Middle frontal gyrus (tissue), 1 donor: Measurements from ENCODE around the gene KCNJ11.
"Not testable (repeated sequence)": the region's sequence is repeated elsewhere in the genome, so short reads cannot be mapped to it uniquely, and the experiment has no call there.

Experiments used
- DNase-seq: peaks from one replicate; pipeline ENCODE4 v3.0.0-alpha.2; 2015; ENCODE audit warnings: low spot score; ENCODE audit errors: extremely low spot score

KCNJ11 gene

DNA sequence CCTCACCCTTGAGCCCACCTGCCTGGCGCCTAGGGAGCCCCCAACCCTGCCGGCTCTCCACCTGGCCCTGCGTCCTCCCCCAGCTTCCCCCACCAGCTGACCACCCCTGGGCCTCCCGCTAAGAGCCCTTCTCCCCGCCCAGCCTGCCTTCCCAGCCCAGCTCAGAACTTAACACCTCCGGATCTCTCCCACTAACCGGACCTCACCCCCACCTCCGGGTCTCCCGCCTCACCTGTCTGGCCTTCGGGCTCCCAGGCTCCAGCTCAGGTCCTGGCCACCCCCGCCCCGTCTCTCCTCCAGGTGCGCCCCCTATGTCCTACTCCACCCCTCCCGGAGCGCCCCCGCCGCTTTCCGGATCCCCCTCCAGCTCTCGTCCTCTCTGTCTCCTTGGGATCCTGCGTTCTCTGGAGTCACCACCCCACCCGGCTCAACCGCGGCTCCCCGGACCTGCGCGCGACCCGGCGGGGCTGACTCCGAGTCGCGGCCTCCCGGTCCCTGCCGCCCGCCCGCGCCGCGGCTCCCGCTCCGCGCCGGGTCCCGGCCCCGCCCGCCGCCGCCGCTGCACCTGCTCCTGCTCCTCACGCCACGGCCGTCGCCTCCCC, at the start of gene KCNJ11:
Gene KCNJ11, minus strand, starts transcription at position 51 of the 602 bp plus-strand sequence. CDS start 568 bp downstream, outside the sequence.
- DNase-seq = no peak

DNA sequence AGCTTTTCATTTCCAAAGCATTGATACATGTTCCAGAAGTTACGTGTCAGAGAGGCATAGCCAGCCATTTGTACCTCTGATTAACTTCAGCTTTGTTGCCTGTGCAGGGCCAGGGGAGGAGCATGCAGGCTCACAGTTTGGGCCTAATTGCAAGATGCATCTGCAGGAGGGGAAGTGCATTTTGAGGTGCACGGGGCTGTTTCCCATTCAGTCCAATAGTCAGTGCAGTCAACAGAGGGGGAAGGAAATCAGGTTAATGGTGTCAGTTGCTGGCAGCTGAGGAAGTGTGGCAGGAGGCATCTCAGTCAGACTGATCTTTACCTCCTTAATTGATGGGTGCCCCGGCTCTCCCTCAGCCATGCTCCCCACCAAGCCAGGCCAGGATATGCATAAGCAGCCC, 48.9 kb upstream of the KCNJ11 start:
- no peak for DNase-seq

DNA sequence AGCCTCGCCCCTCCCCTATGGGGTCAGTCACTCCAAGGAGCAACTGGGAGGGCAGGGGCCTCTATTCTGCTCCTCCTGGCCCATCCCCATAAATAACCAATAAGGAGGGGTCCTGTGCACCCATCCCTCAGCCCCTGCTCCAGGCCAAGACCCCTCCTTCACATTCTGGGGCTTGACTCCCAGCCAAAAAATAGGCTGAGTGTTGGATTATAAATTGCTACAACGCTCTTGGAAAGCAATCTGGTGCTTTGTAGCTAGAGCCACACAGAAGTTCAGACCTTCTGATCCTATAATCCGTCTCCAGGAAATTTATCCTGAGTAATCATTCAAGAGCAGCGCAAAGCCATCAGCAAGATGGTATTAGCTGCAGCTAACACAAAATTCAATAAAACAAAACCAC, 45.6 kb upstream of the KCNJ11 start:
- no peak for DNase-seq

DNA sequence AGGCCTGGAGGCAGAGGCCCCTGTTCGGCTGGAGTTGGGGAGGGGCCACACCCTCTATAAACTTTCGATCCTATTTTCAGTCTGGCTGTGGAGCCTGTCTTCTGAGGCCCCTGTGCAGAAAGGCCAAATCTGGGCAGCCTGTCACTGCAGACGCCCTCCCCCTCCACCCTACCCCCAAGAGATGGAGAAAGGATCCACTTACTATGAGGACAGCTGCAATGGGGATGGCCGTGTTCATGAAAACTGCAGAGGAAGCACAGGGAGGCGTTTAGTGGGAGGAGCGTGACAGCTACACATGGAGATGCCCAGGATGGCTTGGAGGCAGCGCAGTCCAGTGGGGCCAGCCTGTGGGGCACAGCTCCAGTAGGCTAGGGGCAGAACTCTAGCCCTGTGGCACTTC, 43.5 kb upstream of the KCNJ11 start:
- DNase-seq = no peak

DNA sequence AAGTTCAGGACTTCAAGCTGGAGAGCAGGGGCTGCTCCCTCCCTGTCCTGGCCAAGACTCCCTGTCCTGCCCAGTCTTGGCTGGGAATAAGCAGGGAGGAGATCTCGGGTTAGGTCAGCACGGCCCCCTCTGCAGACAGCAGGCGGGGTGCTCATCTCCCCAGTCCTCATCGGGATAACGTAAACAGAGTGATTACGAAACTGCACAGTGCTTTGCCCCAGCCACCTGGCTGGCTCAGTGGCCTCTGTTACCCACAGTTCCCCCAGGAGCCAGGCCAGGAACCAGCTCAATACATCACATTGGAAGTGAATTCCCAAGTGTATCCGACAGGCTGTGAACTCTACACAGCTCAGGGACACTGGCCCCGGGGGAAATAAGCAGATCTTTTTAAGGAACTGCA, 42.7 kb upstream of the KCNJ11 start:
- DNase-seq = no peak

DNA sequence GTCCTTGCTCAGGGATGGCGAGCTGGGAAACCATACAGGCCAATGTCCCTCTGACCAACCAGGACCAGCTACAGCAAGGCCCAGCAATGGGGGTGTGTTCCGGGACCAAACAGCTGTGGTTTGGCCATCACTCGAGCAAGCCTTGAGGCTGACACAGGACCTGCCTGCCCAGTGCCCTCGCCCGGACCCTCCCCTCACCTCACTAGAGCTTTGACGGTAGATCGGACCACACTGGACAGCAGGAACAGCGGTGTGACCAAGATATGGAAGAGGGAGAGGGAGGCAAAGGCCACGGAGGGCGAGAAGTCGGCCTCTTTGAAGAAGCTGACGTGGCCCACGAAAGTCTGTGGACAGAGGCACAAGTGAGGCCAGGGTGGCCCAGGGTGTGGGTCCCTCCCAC, 42.2 kb upstream of the KCNJ11 start:
- no peak for DNase-seq

DNA sequence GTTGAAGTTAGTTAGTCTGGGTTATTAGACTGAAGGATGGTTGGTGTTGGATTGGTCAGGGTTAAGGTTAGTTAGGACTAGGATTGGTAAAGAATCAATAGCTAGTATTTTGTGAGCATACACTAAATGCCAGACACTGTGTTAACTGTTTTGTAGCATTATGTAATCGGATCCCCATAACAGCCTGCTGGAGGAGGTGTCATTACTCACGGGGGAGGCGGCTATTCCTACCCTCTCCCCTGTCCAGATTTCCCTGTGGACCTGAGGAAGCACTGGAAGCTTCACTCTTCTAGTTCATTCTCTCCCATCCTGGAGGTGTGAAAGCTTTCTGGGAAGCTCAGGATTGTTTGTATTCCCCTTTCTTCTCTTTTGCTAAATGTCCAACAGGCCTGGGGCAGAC, 40.5 kb upstream of the KCNJ11 start:
- no peak for DNase-seq

DNA sequence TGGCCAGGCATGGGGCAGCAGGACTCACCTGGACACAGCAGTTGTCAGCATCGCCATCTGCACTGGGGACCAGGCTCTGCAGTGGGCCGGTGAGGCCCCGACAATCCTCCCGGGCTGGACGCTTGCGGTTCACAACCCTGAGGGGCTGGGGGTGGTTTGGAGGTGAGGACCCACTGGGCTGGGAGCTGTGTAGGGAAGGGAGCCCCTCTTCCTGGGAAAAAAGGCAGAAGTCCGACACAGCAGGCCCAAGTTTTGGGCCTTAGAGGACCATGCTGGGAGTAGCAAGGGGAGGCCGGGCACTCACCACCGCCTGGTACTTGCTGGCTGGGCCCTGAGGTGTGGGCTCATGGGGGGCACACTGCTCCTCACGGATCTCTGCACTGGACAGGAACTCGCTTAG, 39.8 kb upstream of the KCNJ11 start:
- DNase-seq = no peak

DNA sequence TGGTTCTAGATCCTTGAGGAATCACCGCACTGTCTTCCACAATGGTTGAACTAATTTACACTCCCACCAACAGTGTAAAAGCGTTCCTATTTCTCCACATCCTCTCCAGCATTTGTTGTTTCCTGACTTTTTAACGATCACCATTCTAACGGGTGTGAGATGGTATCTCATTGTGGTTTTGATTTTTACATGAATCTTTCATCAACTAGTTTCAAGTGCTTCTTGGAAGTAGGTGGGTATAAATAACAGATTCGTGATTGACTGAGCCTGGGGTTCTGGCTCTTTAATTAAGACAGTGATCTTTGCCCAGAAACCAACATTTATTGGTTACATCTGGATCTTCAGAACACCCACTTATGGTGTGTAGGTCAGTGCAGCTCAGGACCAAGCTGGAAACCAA, 37.8 kb upstream of the KCNJ11 start:
- not testable (repeated sequence) for DNase-seq

DNA sequence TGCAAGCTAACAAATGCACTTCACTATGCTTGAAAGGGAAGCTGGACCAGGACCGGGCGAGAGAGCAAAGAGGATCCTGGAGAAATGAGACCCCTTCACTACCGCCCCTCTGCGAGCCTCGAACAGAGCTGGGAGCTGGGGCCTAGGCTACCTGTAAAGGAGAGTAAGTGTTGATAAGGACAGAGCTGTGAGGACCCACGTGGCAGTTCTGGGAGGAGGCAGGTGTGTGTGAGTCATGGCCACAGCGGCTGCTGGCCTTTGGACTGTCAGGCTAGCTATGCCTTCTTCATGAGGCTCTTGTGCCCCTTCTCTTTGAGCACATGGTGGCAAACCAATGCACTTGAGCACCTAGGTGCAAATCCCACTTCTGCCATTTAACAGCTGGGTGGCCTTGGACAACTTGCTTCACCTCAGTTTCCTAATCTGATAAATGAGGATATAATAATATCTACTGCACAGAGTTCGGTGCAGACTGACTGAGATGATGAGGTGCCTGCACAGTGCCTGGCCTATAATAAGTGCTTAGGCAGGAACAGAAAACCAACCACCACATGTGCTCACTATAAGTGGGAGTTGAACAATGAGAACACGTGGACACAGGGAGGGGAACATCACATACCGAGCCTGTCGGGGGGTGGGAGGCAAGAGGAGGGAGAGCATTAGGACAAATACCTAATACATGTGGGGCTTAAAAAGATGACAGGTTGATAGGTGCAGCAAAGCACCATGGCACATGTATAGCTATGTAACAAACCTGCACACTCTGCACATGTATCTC, 35.3 kb upstream of the KCNJ11 start:
- DNase-seq = no peak

DNA sequence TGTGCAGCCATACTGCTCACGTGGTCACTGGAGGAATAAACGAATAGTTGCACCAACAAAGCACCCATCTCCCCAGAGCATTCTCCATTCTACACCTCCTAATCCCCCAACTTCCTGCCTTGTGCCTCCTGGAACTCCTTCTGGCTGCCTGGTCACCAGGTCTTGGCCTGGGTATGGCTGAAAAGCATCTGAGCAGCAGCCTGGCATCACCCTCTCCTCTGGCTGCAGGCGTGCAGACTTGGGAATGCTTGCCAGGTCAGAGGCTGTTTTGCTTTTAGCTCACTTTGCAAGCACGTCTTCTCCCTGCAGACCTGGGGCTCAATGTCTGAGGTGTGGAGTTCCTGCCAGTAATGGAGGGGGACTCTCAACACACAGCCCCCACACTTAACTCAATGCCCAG, 33.3 kb upstream of the KCNJ11 start:
- no peak for DNase-seq

DNA sequence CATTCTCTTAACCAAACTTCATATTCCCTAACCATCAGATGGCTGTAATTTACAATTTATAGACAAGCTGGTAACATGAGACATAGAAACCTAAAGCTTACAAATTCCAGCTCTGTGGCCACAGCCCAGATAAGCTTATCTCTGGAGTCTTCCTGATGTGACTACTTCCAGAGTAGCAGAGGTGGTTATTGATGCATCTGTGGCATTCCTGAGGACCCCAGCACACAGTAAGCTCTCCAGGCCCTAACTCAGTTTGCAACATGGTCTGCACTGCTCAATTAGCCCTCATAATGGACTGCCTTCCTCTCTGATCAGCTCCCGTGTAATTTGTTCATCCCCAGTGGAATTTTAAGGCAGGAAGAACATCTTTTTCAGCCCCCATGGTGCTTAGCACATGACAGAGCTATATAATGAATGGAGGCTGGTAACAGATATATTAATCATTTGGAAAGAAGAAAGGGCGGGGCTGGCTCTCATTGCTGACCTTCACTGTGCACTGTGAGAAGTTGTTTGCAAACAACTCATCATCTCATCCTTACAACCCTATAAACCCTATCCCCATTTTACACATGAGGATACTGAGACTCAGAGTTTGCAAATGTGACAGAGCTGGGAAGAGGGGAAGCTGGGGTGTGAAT, 30.1 kb upstream of the KCNJ11 start:
- no peak for DNase-seq

DNA sequence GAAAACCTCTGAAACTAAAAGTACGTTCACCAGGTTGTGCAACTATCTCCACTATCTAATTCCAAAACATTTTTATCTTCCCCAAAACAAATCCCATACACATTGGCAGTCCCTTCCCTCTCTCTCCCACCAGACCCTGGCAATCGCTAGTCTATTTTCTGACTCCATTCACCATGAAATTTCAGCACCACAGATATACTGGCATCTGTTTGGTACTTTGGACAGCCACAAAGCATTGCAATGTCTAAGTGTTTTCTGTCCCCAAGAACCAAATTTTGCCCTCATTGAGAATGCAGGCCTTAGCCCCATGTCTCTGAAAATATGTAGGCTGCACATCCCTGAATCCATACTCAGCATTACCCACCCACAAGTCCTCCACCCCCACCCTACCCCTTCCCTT, 28.0 kb upstream of the KCNJ11 start:
- DNase-seq = no peak

DNA sequence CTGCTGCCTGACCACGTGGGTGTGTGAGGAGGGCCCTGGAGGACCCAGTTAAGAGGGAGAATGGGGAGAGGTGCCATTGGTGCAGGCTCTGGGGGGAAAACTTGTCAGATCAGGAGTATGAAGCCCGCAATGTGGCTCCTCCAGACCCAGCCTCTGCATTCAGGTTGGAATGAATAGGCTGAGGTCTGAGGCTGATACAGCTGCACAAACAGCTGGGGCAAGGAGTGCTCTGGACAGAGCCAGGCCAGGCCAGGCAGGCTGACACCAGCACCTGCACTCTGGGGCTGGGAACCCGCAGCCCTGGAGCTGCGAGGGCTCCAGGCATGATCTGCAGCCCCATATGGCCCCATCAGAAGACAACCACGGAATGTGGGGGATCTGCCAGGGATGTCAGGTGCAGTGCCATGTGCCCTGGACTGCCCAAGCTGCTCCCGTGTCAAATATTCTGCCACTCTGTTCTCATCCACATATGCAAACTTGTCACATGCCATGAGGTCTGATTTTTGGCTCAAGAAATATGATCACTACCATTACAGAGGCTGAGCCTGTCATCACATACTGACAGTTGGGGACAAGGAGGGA, 27.2 kb upstream of the KCNJ11 start:
- no peak for DNase-seq

DNA sequence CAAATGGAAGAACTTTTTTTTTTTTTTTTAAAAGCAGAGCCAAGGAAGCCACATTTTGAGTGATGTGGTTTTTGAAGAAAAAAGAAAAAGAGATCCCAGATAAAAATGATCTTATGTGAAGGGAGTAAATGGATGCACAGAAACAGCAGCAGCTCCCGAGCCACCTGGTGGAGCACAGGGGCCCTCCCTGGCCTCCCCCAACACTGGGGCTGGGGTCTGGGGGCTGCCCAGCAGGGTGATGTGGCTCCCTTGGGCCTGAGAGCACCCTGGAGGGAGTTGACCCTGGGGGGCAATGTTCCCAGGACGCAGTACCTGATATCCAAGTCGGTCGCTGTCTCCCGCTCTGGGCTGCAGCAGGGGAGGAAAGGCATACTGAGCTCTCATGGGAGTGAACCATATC, 26.5 kb upstream of the KCNJ11 start:
- DNase-seq = no peak

DNA sequence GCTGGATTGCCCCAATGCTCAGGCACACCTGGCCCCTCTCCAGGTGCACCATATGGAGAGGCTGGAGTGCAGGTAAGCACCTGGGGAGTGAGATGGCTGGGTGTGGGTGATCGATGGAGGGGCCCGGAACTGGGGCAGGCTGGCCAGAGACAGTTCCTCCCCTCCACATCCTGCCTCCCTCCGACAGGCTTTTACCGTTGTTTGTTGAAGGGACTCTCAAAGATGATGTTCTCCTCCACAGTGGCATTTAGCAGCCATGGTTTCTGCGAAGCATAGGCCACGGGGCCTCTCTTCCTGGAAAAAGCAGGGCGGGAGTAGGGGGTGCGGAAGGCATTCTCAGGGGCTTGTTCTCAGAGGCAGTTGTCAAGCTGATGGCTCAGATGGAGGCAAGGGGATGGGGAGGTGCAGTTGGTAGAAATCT, 25.9 kb upstream of the KCNJ11 start:
- no peak for DNase-seq

DNA sequence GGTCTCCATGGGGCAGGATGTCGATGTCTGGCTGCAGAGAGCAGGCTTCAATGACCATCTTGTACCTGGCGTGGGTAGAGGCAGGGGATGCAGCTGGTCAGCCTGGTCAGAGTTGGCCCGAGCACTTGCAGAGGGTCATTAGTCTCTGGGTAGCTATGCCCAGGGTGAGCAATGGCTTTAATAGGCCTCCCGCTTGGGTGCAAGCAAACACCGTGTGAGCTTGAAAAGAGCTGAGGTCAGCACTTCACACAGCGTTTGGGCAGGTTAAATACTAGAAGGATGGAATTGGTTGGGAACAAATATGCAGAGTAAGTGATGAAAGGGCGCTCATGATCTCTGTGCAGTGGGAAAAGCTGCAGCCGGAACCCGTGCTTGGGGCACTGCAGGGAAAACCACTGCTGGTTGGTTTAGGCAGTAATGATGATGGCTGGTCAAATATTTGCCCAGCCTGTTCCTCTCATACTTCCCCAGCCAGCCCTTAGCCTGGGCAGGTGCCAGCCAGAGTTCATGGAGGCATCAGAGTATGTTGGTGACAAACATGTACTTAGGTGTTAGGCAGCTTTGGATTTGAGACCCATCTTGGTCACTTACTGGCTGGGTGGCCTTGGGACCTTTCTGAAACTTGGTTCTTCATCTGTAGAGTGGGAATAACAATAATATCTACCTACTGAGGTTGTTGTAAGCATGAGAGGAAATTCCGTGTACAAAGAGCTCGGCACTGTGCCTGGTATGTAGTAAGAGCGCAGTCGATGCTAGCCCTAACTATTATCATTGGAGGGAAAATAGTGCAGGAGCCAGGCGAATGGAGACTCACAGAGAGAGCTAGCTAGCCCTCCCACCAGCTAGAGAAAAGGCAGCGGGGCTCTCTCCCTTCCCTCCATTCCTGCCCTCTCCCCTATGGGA, 25.2 kb upstream of the KCNJ11 start:
- no peak for DNase-seq

DNA sequence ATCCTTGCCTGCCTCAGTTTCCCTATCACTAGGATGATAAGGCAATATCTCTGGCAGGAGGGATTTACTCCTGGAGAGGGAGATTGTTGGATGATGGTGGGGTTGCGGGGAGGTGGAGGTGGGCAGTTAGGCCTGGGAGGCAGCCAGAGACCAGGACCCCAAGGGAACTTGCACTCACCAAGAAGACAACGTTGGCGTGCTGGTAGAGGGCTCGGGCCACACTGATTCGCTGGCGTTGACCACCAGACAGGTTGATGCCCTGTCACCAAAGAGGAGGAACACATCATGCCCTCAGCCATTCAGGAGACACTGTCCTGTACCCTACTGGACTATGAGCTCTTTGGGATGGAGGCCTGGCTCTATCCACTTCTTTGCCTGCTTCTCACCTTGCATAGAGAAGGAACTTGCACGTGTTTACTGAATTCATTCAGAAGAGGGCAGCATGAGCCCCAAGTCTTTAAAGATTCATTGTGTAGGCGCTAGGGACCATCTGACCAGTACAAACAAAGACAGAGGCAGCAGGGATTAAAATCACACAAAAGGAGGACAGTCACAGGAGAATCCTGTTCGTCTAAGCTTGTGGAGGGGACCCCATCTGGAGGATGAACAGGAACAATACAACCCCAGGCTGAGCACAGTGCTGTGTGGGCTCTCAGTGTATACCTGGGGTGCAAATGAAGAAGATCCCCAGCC, 24.2 kb upstream of the KCNJ11 start:
- DNase-seq = no peak

DNA sequence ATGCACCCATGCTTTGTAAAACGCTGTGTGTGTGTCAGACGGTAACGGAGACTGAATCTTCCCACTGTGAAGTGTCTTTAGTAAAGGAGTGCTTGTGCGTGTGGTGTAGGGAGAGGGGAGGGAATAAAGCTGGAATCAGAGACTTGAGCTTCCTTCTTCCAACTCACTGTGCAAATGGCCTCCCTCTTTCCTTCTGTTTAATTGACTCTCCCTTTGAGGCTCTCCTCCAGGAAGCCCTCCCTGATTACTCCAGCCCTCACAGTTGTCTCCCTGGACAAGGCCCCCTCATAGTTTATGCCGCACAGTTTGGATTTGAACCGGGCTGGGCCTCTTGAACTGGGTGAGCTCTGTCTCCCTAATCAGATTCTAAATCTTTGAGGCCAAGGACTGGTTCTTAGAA, 23.0 kb upstream of the KCNJ11 start:
- no peak for DNase-seq

DNA sequence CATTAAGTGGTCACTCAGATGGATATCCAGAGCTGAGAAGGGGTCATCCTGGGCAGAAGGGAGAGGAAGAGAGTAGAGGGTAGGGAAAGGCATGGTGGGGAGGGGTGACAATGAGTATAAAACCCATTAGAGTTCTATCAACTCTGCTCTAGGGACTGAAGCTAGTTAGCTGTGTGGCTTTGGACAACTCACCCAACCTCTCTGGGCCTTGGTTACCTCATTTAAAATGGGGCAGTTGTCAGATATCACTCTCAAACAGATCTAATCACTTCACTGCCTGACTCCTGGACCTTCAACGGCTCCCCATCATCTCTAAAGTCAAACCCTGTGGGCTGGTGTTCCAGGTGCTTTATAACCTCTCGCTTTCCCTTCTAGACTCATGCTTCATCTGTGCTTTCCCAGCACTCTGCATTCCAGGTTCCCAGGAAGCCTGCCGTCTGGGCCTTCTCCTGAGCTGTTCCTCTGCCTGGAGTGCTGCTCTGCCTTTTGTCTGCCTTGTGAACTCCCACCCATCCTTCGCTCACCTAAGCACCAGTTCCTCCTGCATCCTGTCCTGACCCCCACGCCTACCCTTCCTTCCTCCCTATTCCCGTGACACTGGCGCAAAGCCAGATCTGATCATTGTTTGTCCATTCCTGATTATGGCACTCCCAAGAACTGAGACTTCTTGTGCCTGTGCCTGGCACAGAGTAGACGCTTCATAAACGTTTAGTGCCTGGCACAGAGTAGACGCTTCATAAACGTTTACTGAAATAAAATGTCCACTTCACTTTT, 22.3 kb upstream of the KCNJ11 start:
- DNase-seq = no peak
